SU-DHL-6 (cell line): Measurements from ENCODE around the gene SLC22A23.

ENCODE experiments used
- EZH2phosphoT487 ChIP-seq: fragments of 200-600 bp; sonication (generic), shearing (Covaris generic); conservative IDR thresholded peaks from 2 replicates; pipeline ENCODE4 v1.6.1; 2018; ENCODE audit warnings: mild to moderate bottlenecking, antibody characterized with exemption, low read length, moderate library complexity, mixed read lengths
- TF ChIP-seq, protein P1 (sequence below): fragments of 200-600 bp; sonication (generic); IDR thresholded peaks from one replicate; pipeline ENCODE4 v1.5.1; 2017; ENCODE audit warnings: antibody characterized with exemption, mild to moderate bottlenecking, low read length, moderate library complexity; ENCODE audit not compliant: insufficient read depth, poor library complexity, severe bottlenecking

GRCh38 chr6:3449750-3450305, 7.0 kb downstream of the SLC22A23 start:
- TF ChIP-seq, protein P1, sequence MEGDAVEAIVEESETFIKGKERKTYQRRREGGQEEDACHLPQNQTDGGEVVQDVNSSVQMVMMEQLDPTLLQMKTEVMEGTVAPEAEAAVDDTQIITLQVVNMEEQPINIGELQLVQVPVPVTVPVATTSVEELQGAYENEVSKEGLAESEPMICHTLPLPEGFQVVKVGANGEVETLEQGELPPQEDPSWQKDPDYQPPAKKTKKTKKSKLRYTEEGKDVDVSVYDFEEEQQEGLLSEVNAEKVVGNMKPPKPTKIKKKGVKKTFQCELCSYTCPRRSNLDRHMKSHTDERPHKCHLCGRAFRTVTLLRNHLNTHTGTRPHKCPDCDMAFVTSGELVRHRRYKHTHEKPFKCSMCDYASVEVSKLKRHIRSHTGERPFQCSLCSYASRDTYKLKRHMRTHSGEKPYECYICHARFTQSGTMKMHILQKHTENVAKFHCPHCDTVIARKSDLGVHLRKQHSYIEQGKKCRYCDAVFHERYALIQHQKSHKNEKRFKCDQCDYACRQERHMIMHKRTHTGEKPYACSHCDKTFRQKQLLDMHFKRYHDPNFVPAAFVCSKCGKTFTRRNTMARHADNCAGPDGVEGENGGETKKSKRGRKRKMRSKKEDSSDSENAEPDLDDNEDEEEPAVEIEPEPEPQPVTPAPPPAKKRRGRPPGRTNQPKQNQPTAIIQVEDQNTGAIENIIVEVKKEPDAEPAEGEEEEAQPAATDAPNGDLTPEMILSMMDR: no peak
- no peak for TF ChIP-seq EZH2phosphoT487
